ENCODE results near the gene GAPDH.
A peak's percentile ranks its signal among the peaks of the same experiment; 100 is the strongest.

Gene GAPDH

DNA sequence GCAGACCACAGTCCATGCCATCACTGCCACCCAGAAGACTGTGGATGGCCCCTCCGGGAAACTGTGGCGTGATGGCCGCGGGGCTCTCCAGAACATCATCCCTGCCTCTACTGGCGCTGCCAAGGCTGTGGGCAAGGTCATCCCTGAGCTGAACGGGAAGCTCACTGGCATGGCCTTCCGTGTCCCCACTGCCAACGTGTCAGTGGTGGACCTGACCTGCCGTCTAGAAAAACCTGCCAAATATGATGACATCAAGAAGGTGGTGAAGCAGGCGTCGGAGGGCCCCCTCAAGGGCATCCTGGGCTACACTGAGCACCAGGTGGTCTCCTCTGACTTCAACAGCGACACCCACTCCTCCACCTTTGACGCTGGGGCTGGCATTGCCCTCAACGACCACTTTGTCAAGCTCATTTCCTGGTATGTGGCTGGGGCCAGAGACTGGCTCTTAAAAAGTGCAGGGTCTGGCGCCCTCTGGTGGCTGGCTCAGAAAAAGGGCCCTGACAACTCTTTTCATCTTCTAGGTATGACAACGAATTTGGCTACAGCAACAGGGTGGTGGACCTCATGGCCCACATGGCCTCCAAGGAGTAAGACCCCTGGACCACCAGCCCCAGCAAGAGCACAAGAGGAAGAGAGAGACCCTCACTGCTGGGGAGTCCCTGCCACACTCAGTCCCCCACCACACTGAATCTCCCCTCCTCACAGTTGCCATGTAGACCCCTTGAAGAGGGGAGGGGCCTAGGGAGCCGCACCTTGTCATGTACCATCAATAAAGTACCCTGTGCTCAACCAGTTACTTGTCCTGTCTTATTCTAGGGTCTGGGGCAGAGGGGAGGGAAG is 3.5 kb downstream of the GAPDH start:
- CTCF ChIA-PET: interaction anchor here (0.5 to 1.6 kb wide), 13 partner anchors 9 to 173 kb away, joined by 3 to 9 read pairs (median 4); partner anchors contain the start of genes TAPBPL and VAMP1
- H3K27ac ChIP-seq: peak overlapping the region; percentile 95
- POLR2A ChIA-PET (ENCODE audit: low non-redundant PET): interaction anchor here (1.5 kb wide), 1 partner anchor 45 kb away, joined by 3 read pairs; the partner anchor contains the start of gene MRPL51
- TF ChIP-seq, protein P1, sequence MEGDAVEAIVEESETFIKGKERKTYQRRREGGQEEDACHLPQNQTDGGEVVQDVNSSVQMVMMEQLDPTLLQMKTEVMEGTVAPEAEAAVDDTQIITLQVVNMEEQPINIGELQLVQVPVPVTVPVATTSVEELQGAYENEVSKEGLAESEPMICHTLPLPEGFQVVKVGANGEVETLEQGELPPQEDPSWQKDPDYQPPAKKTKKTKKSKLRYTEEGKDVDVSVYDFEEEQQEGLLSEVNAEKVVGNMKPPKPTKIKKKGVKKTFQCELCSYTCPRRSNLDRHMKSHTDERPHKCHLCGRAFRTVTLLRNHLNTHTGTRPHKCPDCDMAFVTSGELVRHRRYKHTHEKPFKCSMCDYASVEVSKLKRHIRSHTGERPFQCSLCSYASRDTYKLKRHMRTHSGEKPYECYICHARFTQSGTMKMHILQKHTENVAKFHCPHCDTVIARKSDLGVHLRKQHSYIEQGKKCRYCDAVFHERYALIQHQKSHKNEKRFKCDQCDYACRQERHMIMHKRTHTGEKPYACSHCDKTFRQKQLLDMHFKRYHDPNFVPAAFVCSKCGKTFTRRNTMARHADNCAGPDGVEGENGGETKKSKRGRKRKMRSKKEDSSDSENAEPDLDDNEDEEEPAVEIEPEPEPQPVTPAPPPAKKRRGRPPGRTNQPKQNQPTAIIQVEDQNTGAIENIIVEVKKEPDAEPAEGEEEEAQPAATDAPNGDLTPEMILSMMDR (conservative IDR thresholded peaks at IDR 0.05; ENCODE audit: low read depth): peak; percentile 75
- peak; percentile 46 for DNase-seq (ENCODE audit: low spot score)

DNA sequence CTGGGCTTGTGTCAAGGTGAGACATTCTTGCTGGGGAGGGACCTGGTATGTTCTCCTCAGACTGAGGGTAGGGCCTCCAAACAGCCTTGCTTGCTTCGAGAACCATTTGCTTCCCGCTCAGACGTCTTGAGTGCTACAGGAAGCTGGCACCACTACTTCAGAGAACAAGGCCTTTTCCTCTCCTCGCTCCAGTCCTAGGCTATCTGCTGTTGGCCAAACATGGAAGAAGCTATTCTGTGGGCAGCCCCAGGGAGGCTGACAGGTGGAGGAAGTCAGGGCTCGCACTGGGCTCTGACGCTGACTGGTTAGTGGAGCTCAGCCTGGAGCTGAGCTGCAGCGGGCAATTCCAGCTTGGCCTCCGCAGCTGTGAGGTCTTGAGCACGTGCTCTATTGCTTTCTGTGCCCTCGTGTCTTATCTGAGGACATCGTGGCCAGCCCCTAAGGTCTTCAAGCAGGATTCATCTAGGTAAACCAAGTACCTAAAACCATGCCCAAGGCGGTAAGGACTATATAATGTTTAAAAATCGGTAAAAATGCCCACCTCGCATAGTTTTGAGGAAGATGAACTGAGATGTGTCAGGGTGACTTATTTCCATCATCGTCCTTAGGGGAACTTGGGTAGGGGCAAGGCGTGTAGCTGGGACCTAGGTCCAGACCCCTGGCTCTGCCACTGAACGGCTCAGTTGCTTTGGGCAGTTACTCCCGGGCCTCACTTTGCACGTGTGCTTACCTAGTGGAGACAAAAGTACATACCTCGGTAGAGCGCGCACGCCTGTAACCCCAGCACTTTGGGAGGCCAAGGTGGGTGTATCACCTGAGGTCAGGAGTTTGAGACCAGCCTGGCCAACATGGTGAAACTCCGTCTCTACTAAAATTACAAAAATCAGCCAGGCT is 4.3 kb downstream of the GAPDH start:
- no peak for DNase-seq (ENCODE audit: low spot score)
- ChIA-PET CTCF (interaction anchor here (0.6 to 1.6 kb wide), 10 partner anchors 9 to 333 kb away, joined by 3 to 9 read pairs (median 4); partner anchors contain the start of gene VAMP1), POLR2A (ENCODE audit: low non-redundant PET) (interaction anchor here (1.5 kb wide), 1 partner anchor 46 kb away, joined by 3 read pairs; the partner anchor contains the start of gene MRPL51)
- peak overlapping the region; percentile 95 for H3K27ac ChIP-seq
- TF ChIP-seq, protein P1 (conservative IDR thresholded peaks at IDR 0.05; ENCODE audit: low read depth): no peak

DNA sequence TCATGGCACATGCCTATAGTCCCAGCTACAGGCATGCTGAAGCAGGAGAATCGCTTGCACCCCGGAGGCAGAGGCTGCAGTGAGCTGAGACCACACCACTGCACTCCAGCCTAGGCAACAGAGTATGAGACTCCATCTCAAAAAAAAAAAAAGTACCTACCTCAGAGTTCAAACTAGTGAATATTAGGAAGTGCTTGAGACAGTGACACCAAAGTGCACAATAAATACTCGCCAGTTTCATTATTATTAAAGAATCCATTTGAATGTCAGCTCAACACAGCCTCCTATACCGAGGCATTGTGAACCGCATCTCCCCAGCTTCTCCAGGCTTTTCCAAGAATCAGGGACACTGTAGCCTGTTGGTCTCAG is 5.0 kb downstream of the GAPDH start:
- CTCF ChIA-PET: interaction anchor here (1.1 to 1.5 kb wide), 4 partner anchors 11 to 333 kb away, joined by 3 to 8 read pairs (median 5); no protein-coding TSS in a partner anchor
- POLR2A ChIA-PET (ENCODE audit: low non-redundant PET): interaction anchor here (0.5 to 0.8 kb wide), 2 partner anchors 25 to 251 kb away, joined by 3 read pairs; no protein-coding TSS in a partner anchor

GRCh38 chr12:6539707-6540134 is 5.4 kb downstream of the GAPDH start:
- no peak for DNase-seq (ENCODE audit: low spot score)
- CTCF ChIA-PET: interaction anchor here (0.7 to 1.5 kb wide), 7 partner anchors 10 to 343 kb away, joined by 3 to 8 read pairs (median 4); no protein-coding TSS in a partner anchor
- peak overlapping the region; percentile 95 for H3K27ac ChIP-seq
- TF ChIP-seq, protein P1 (conservative IDR thresholded peaks at IDR 0.05; ENCODE audit: low read depth): no peak
- POLR2A ChIA-PET (ENCODE audit: low non-redundant PET): interaction anchor here (0.5 to 0.8 kb wide), 3 partner anchors 24 to 252 kb away, joined by 3 to 4 read pairs (median 3); no protein-coding TSS in a partner anchor

More for the DNA sequence above, 5.0 kb downstream of the GAPDH start:
- TF ChIP-seq, protein P1 (conservative IDR thresholded peaks at IDR 0.05; ENCODE audit: low read depth): no peak
- DNase-seq (ENCODE audit: low spot score): no peak
- peak overlapping the region; percentile 95 for H3K27ac ChIP-seq

DNA sequence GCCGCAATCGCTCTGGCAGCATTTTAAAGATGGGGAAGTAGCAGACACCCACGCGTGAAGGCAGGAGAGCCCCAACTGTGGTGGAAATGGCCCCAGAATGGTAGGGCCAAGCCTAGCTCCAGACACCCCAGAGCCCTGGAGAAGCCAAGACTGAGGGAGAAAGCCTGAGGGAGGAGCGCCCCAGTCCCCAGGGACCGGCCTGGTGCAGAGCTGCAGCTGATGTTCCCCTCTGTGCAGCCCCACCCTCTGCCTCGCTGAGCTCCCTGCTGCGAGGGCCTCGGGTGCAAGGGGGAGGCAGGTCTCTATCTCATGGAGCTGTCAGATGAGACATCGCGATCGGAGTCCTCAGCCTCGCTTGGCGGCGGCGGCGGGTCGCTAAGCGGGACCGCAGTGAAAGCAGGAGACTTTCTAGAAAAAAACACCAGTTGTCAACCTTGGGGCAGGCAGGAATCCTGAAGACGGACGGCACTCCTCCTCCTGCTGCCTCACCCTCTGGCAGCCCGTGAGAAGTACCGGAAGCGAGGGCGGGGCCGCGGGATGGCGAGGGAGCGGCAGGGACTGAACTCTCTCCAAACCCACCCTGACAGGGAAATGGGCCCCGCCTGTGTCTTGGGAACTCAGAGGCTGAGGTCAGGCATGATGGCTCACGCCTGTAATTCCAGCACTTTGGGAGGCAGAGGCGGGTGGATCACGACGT is 6.0 kb downstream of the GAPDH start:
- ChIA-PET POLR2A (ENCODE audit: low non-redundant PET) (interaction anchor here (0.5 to 0.8 kb wide), 2 partner anchors 24 to 43 kb away, joined by 3 to 4 read pairs; no protein-coding TSS in a partner anchor), CTCF (interaction anchor here (0.7 to 1.4 kb wide), 6 partner anchors 10 to 342 kb away, joined by 3 to 8 read pairs (median 4); no protein-coding TSS in a partner anchor)
- TF ChIP-seq, protein P1 (conservative IDR thresholded peaks at IDR 0.05; ENCODE audit: low read depth): no peak
- peak; percentile 95 for DNase-seq (ENCODE audit: low spot score)
- H3K27ac ChIP-seq: peak overlapping the region; percentile 95
